ENCODE measurements around the gene RYR2. TPM values are rescaled to one million over a fixed set of nuclear protein-coding genes. Genes with fewer than 3 reads are reported as not detected.

Gene RYR2
- total RNA-seq, 1 experiment from 2014 or later: 4.0 TPM

DNA sequence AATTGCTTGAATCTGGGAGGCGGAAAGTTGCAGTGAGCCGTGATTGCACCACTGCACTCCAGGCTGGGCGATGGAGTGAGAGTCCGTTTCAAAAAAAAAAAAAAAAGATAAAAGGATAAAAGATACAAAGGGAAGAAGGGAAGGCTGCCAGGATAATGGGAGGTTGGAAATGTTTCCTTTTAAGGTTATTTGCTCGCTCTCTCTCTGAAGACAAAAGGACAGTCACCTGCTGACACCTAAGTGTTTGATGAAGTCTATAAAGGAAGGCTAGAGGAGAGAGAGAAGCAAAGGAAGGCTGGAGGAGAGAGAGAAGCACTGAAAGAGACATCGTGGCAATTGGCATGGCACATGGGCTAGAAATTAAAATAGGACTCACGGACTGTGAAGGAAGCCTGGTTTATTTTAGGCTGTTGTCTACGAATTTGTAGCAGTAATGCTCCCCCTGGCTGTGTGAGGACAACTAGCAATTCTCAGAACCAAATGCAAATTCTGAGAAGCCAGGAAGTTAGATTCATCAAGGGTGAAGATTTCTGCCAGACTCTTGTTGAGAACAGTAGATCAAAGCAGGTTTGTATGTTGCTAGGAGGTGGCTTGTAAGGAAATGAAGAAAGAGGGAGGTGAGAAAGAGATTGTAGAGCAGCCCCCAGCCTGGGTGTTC lies 694.5 kb downstream of the RYR2 start:
- peak; percentile 54 for DNase-seq (ENCODE audit: unreplicated experiment)
- Mint-ChIP-seq H3K9me3 (ENCODE audit: unreplicated experiment) (no peaks in the 10 kb centered on the region), H3K36me3 (ENCODE audit: insufficient read depth, unreplicated experiment) (no peaks in the 10 kb centered on the region), H3K4me3 (ENCODE audit: unreplicated experiment) (no peak overlapping the region), H3K4me1 (ENCODE audit: insufficient read depth, unreplicated experiment) (peaks cover 6% of the 10 kb centered on the region), H3K27ac (ENCODE audit: low read depth, unreplicated experiment) (no peak overlapping the region), H3K27me3 (ENCODE audit: insufficient read depth, unreplicated experiment) (no peaks in the 10 kb centered on the region)
- no TSS peak for BruUV-seq (replicated peaks)
- intact Hi-C loops (cut with micrococcal nuclease): loop anchor here (5.0 kb wide), 1 partner anchor 59 kb away; no protein-coding TSS in a partner anchor
- ChIA-PET POLR2A (interaction anchor here (0.6 kb wide), 1 partner anchor 51 kb away, joined by 3 read pairs; no protein-coding TSS in a partner anchor), CTCF (interaction anchor here (0.7 to 1.5 kb wide), 11 partner anchors 8 to 65 kb away, joined by 3 to 8 read pairs (median 4); no protein-coding TSS in a partner anchor)
- TF ChIP-seq, protein P1, sequence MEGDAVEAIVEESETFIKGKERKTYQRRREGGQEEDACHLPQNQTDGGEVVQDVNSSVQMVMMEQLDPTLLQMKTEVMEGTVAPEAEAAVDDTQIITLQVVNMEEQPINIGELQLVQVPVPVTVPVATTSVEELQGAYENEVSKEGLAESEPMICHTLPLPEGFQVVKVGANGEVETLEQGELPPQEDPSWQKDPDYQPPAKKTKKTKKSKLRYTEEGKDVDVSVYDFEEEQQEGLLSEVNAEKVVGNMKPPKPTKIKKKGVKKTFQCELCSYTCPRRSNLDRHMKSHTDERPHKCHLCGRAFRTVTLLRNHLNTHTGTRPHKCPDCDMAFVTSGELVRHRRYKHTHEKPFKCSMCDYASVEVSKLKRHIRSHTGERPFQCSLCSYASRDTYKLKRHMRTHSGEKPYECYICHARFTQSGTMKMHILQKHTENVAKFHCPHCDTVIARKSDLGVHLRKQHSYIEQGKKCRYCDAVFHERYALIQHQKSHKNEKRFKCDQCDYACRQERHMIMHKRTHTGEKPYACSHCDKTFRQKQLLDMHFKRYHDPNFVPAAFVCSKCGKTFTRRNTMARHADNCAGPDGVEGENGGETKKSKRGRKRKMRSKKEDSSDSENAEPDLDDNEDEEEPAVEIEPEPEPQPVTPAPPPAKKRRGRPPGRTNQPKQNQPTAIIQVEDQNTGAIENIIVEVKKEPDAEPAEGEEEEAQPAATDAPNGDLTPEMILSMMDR (IDR thresholded peaks at IDR 0.05; ENCODE audit: unreplicated experiment): peak; percentile 60

DNA sequence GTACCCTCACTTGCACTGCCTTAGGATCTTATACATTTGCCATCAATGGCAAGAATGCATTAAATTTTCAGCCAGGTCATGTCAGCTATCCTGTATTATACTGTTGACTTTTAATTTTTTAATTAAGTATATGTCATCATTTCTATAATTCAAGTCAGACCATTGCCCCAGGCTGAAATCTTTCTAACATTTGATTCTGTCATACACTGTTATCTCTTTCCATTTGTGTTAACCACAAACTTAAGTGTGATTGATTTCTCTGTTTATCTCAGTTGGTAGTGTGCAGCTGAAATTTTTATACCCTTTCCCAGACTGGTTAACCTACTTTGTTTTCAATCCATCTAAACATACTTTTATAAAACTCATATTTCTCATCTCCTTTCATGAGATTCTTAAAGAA lies 695.5 kb downstream of the RYR2 start:
- ChIA-PET CTCF (interaction anchor here (0.6 to 1.5 kb wide), 11 partner anchors 9 to 104 kb away, joined by 3 to 8 read pairs (median 3); no protein-coding TSS in a partner anchor), POLR2A (interaction anchor here (0.6 kb wide), 1 partner anchor 819 kb away, joined by 3 read pairs; no protein-coding TSS in a partner anchor)
- intact Hi-C loops (cut with micrococcal nuclease): loop anchor here (5.0 kb wide), 1 partner anchor 60 kb away; no protein-coding TSS in a partner anchor
- Mint-ChIP-seq H3K4me1 (ENCODE audit: insufficient read depth, unreplicated experiment) (peaks cover 6% of the 10 kb centered on the region), H3K9me3 (ENCODE audit: unreplicated experiment) (no peaks in the 10 kb centered on the region), H3K27ac (ENCODE audit: low read depth, unreplicated experiment) (no peak overlapping the region), H3K36me3 (ENCODE audit: insufficient read depth, unreplicated experiment) (no peaks in the 10 kb centered on the region), H3K4me3 (ENCODE audit: unreplicated experiment) (no peak overlapping the region), H3K27me3 (ENCODE audit: insufficient read depth, unreplicated experiment) (no peaks in the 10 kb centered on the region)
- no peak for DNase-seq (ENCODE audit: unreplicated experiment)
- TF ChIP-seq, protein P1 (IDR thresholded peaks at IDR 0.05; ENCODE audit: unreplicated experiment): no peak
- BruUV-seq (replicated peaks): no TSS peak

DNA sequence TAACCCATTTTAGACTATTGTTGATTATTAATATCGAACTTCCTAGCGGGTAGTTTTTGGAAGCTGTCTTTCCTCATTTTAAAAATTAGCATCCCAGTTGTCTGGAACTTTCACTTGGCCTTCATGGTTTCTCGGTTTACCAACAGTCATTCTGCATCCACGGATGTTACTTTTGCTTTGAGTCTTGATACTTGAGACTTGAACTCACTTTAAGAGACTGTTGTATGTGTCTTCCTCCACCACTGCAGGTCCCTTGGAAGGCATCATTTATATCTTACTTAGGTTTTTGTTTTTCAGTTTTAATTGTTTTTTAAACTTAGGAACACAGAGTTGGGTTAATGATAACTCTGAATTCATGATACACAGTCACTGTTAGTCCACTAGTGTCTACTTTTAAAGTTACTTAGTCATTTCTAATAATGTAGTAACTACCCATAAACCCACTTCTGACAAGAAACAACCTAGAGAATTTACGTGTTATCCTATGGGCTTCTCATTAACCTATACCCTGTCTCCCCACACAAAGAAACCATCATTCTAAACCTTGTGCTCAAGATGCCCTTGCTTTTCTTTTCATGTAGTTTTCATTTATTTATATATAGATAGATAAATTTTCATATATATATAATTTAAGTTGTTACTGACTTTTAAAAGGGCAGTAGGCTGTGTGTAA lies 696.1 kb downstream of the RYR2 start:
- ChIA-PET POLR2A (no interaction called here), CTCF (interaction anchor here (0.6 to 3.6 kb wide), 5 partner anchors 9 to 496 kb away, joined by 3 to 11 read pairs (median 3); no protein-coding TSS in a partner anchor)
- intact Hi-C loops (cut with micrococcal nuclease): loop anchor here (5.0 kb wide), 1 partner anchor 61 kb away; no protein-coding TSS in a partner anchor
- no peak for DNase-seq (ENCODE audit: unreplicated experiment)
- Mint-ChIP-seq H3K27me3 (ENCODE audit: insufficient read depth, unreplicated experiment) (no peaks in the 10 kb centered on the region), H3K9me3 (ENCODE audit: unreplicated experiment) (no peaks in the 10 kb centered on the region), H3K27ac (ENCODE audit: low read depth, unreplicated experiment) (no peak overlapping the region), H3K36me3 (ENCODE audit: insufficient read depth, unreplicated experiment) (no peaks in the 10 kb centered on the region), H3K4me1 (ENCODE audit: insufficient read depth, unreplicated experiment) (peaks cover 6% of the 10 kb centered on the region), H3K4me3 (ENCODE audit: unreplicated experiment) (no peak overlapping the region)
- no TSS peak for BruUV-seq (replicated peaks)
- TF ChIP-seq, protein P1 (IDR thresholded peaks at IDR 0.05; ENCODE audit: unreplicated experiment): no peak

DNA sequence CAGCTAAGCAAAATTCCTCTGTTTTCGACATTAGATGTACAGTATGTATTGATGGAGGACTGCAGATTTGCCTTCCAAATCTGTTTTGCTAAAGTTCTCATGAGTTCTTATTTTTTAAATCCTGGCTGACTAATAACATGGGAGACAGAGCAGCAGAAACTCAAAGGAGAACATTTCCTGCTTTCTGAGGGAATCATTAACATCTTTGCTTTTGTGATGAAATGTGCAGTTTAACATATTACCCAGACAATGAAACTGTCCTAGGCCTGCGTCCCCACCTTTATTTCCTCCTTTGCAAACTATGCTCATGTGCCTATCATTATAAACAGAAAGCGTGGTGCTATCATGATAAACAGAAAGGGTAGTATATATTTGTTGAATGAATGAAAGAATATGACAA lies 698.9 kb downstream of the RYR2 start:
- Mint-ChIP-seq H3K4me3 (ENCODE audit: unreplicated experiment) (no peak overlapping the region), H3K36me3 (ENCODE audit: insufficient read depth, unreplicated experiment) (no peaks in the 10 kb centered on the region), H3K27ac (ENCODE audit: low read depth, unreplicated experiment) (no peak overlapping the region), H3K9me3 (ENCODE audit: unreplicated experiment) (no peaks in the 10 kb centered on the region), H3K27me3 (ENCODE audit: insufficient read depth, unreplicated experiment) (no peaks in the 10 kb centered on the region), H3K4me1 (ENCODE audit: insufficient read depth, unreplicated experiment) (peaks cover 6% of the 10 kb centered on the region)
- CTCF ChIA-PET: interaction anchor here (0.7 to 3.6 kb wide), 7 partner anchors 9 to 77 kb away, joined by 3 to 11 read pairs (median 4); no protein-coding TSS in a partner anchor
- intact Hi-C loops (cut with micrococcal nuclease): no loop called here
- TF ChIP-seq, protein P1 (IDR thresholded peaks at IDR 0.05; ENCODE audit: unreplicated experiment): no peak
- POLR2A ChIA-PET: interaction anchor here (0.8 to 1.0 kb wide), 2 partner anchors 13 to 17 kb away, joined by 3 read pairs; no protein-coding TSS in a partner anchor
- BruUV-seq (replicated peaks): no TSS peak
- DNase-seq (ENCODE audit: unreplicated experiment): no peak

Data from MCF 10A (cell line).